SU-DHL-6 (cell line): ENCODE data around the gene SLC6A11.

Experiments used
- H2AFZ ChIP-seq: fragments of 200-600 bp; sonication (generic); 2 replicates; pipeline ENCODE4 v1.6.1; 2014; ENCODE audit warnings: low read depth, mild to moderate bottlenecking, moderate library complexity, mixed read lengths, antibody characterized with exemption, low read length; ENCODE audit not compliant: severe bottlenecking
- H3F3A ChIP-seq: fragments of 200-600 bp; shearing (Covaris generic); 2 replicates; pipeline ENCODE4 v1.6.0; 2016; ENCODE audit warnings: antibody characterized with exemption, mild to moderate bottlenecking; ENCODE audit not compliant: insufficient read depth
- H3K27ac ChIP-seq: fragments of 200-600 bp; sonication (generic); 2 replicates; pipeline ENCODE4 v1.5.1; 2016; ENCODE audit warnings: low read depth, mild to moderate bottlenecking, low read length, moderate library complexity, mixed read lengths
- H3K27me3 ChIP-seq: fragments of 200-600 bp; sonication (generic), shearing (Covaris generic); 2 replicates; pipeline ENCODE4 v1.6.0; 2014; ENCODE audit warnings: mild to moderate bottlenecking, low read length
- H3K36me3 ChIP-seq: fragments of 200-600 bp; sonication (generic); 2 replicates; pipeline ENCODE4 v1.6.1; 2014; ENCODE audit warnings: mild to moderate bottlenecking, low read length, mixed read lengths
- H3K4me2 ChIP-seq: fragments of 300-600, 200-600 bp; shearing (Covaris generic), sonication (generic); 2 replicates; pipeline ENCODE4 v1.6.0; 2014; ENCODE audit warnings: low read length, low read depth, mild to moderate bottlenecking; ENCODE audit not compliant: poor library complexity, severe bottlenecking
- H3K4me3 ChIP-seq: fragments of 200-600 bp; sonication (generic); 2 replicates; pipeline ENCODE4 v1.5.1; 2014; ENCODE audit warnings: antibody characterized with exemption, low read length, mild to moderate bottlenecking, mixed read lengths; ENCODE audit not compliant: insufficient read depth, poor library complexity, severe bottlenecking
- H3K79me2 ChIP-seq: fragments of 200-600 bp; sonication (generic); 2 replicates; pipeline ENCODE4 v1.6.1; 2014; ENCODE audit warnings: mild to moderate bottlenecking, low read length, moderate library complexity; ENCODE audit not compliant: insufficient read depth
- H3K9ac ChIP-seq: fragments of 200-600 bp; sonication (generic); 2 replicates; pipeline ENCODE4 v1.7.0; 2014; ENCODE audit warnings: mild to moderate bottlenecking, low read length
- H3K9me2 ChIP-seq: fragments of 200-600 bp; sonication (generic); replicated peaks from 2 replicates; pipeline ENCODE4 v1.6.1; 2014; ENCODE audit warnings: low read length; ENCODE audit not compliant: insufficient read depth
- H3K9me3 ChIP-seq: fragments of 200-600 bp; sonication (generic); 2 replicates; pipeline ENCODE4 v1.6.1; 2014; ENCODE audit warnings: low read length, mixed read lengths; ENCODE audit not compliant: insufficient read depth
- H4K20me1 ChIP-seq: fragments of 200-600 bp; sonication (generic); 2 replicates; pipeline ENCODE4 v1.6.1; 2014; ENCODE audit warnings: low read depth, mild to moderate bottlenecking, antibody characterized with exemption, low read length, moderate library complexity, mixed read lengths
- EZH2phosphoT487 ChIP-seq: fragments of 200-600 bp; sonication (generic), shearing (Covaris generic); conservative IDR thresholded peaks from 2 replicates; pipeline ENCODE4 v1.6.1; 2018; ENCODE audit warnings: mild to moderate bottlenecking, antibody characterized with exemption, low read length, moderate library complexity, mixed read lengths
- TF ChIP-seq, protein P1 (sequence below): fragments of 200-600 bp; sonication (generic); IDR thresholded peaks from one replicate; pipeline ENCODE4 v1.5.1; 2017; ENCODE audit warnings: antibody characterized with exemption, mild to moderate bottlenecking, low read length, moderate library complexity; ENCODE audit not compliant: insufficient read depth, poor library complexity, severe bottlenecking

SLC6A11 gene

DNA sequence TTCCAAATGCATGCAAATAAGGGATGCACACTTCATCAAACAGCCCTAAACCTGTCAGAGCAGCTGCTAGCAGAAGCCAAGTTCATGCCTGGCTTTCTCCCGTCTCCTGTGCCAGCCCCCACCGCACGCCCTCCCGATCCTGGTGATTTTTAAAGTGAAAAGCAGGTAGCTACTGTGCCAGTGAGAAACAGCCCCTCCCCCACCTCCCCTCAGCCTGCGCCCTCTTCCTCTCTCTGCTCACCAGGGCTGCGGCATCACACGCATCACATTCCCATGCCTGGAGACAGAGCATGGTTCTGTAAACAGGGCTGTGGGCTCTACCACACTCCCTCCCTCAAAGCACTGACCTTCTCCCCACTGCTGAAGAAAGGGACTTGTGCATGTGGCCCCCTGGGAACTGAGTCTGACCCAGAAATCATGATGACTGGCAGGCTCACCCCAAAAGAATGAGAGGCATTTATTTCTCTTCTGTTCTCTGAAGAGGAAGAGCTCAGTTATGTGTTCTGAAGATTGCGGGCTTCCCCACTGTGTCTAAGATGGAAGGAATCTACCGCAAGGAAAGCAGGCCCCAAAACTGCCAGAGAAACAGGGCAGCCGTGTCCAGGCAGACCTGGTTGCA, 162.0 kb downstream of the SLC6A11 start:
- Histone ChIP-seq H3K27ac (no peak overlapping the region), H3K4me3 (no peak overlapping the region), H3K4me2 (no peak overlapping the region), H3K9me2 (no peaks in the 10 kb centered on the region), H3K9me3 (no peaks in the 10 kb centered on the region; the same call in 1 of the 2 replicates), H2AFZ (no peak overlapping the region), H3K27me3 (no peaks in the 10 kb centered on the region), H3K36me3 (no peaks in the 10 kb centered on the region), H3F3A (no peaks in the 10 kb centered on the region), H3K79me2 (no peaks in the 10 kb centered on the region), H4K20me1 (no peaks in the 10 kb centered on the region), H3K9ac (no peak overlapping the region)
- TF ChIP-seq, protein P1, sequence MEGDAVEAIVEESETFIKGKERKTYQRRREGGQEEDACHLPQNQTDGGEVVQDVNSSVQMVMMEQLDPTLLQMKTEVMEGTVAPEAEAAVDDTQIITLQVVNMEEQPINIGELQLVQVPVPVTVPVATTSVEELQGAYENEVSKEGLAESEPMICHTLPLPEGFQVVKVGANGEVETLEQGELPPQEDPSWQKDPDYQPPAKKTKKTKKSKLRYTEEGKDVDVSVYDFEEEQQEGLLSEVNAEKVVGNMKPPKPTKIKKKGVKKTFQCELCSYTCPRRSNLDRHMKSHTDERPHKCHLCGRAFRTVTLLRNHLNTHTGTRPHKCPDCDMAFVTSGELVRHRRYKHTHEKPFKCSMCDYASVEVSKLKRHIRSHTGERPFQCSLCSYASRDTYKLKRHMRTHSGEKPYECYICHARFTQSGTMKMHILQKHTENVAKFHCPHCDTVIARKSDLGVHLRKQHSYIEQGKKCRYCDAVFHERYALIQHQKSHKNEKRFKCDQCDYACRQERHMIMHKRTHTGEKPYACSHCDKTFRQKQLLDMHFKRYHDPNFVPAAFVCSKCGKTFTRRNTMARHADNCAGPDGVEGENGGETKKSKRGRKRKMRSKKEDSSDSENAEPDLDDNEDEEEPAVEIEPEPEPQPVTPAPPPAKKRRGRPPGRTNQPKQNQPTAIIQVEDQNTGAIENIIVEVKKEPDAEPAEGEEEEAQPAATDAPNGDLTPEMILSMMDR = no peak
- TF ChIP-seq EZH2phosphoT487 = no peak

DNA sequence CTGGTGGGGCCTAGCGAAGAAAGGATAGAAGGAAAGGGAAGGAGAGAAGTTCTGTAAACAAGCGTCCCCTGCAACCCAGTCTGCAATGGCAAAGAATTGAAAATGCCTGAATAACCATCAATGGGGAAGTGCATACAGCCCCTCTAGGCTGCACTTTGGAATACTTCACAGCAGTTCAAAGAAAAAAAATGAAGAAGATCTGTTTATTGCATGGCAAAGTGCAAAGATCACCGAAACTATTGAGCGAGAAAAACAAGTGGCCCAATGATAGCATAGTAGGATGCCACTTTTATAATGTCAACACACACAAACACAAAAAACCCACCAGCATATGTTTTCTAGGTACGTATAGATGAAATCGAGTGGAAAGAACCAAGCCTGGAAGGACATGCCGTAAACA, 162.9 kb downstream of the SLC6A11 start:
- Histone ChIP-seq H3K9me2 (no peaks in the 10 kb centered on the region), H3K79me2 (no peaks in the 10 kb centered on the region)
- no peak for TF ChIP-seq EZH2phosphoT487
- TF ChIP-seq, protein P1 = no peak

DNA sequence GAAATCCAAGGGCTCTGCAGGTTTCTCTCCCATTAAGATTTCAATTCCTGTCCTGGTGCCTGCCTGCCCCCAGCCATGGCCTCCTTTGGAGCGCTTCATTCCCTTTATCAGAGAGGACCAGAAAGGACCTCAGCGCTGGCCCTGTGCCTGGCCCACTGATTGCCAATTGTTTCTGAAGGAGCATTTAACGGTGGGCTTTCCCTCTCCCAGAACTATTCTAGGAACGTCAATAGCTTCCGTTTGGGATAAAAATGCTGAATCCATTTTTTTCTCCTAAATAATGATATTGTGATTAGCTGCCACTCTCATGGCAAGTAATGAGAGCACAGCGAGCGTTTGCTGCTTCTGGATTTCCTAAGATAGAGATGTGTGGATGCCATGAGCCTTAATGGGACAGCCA, 164.3 kb downstream of the SLC6A11 start:
- Histone ChIP-seq H3K27ac (no peak overlapping the region), H2AFZ (no peak overlapping the region)

More for the DNA sequence above, 162.9 kb downstream of the SLC6A11 start:
- no peaks in the 10 kb centered on the region for H4K20me1 ChIP-seq
- H3K27me3 ChIP-seq = no peaks in the 10 kb centered on the region
- no peak overlapping the region for H3K27ac ChIP-seq
- H3K9ac ChIP-seq = no peak overlapping the region
- H3K36me3 ChIP-seq = no peaks in the 10 kb centered on the region
- no peak overlapping the region for H3K4me2 ChIP-seq
- no peaks in the 10 kb centered on the region for H3F3A ChIP-seq
- H3K9me3 ChIP-seq = no peaks in the 10 kb centered on the region; the same call in 1 of the 2 replicates
- H2AFZ ChIP-seq = no peak overlapping the region
- no peak overlapping the region for H3K4me3 ChIP-seq

More for the DNA sequence above, 164.3 kb downstream of the SLC6A11 start:
- Histone ChIP-seq H3K9me2 (no peaks in the 10 kb centered on the region), H3K79me2 (no peaks in the 10 kb centered on the region), H3K27me3 (no peaks in the 10 kb centered on the region), H3K4me2 (no peak overlapping the region), H3F3A (no peaks in the 10 kb centered on the region), H3K9ac (no peak overlapping the region), H3K9me3 (no peaks in the 10 kb centered on the region; the same call in 1 of the 2 replicates), H3K4me3 (no peak overlapping the region), H4K20me1 (no peaks in the 10 kb centered on the region), H3K36me3 (no peaks in the 10 kb centered on the region)
- TF ChIP-seq, protein P1 = no peak
